Esophagus squamous epithelium (tissue), 5 donors: ENCODE results near the gene TEF. TPM values are rescaled to one million over a fixed set of nuclear protein-coding genes. Genes with fewer than 3 reads are reported as not detected.

ENCODE experiments used
- DNase-seq: peaks from one replicate; lab custom pipeline; 2025; lab: John Stamatoyannopoulos, UW
- H3K27ac ChIP-seq, 4 donors: fragments of 200-600 bp; sonication (generic); one replicate each; pipeline ENCODE4 v1.5.1; 2016 to 2019; ENCODE audit warnings: mild to moderate bottlenecking in 1 of 4
- H3K27me3 ChIP-seq, 4 donors: fragments of 200-600 bp; sonication (generic); 1 replicate in 3 of 4; 2 replicates in 1 of 4; pipeline versions ENCODE4 v1.5.1 to v1.6.0; 2017 to 2021; ENCODE audit warnings: antibody characterized with exemption in 1 of 4
- H3K36me3 ChIP-seq, 3 donors: fragments of 200-600 bp; sonication (generic); one replicate each; pipeline ENCODE4 v1.5.1; 2016 to 2019
- H3K4me1 ChIP-seq, 3 donors: fragments of 200-600 bp; sonication (generic); one replicate each; pipeline ENCODE4 v1.5.1; 2017 to 2019
- H3K4me3 ChIP-seq, 4 donors: fragments of 200-600 bp; sonication (generic); 1 replicate in 3 of 4; 2 replicates in 1 of 4; pipeline ENCODE4 v1.5.1; 2016 to 2019; ENCODE audit warnings: mild to moderate bottlenecking in 2 of 4, moderate library complexity in 1 of 4
- H3K9me3 ChIP-seq, 3 donors: fragments of 200-600 bp; sonication (generic); one replicate each; pipeline ENCODE4 v1.5.1; 2016 to 2019
- CTCF ChIP-seq, 6 experiments: fragments of 450-650 bp in 4 of 6; fragments of 200-600 bp in 2 of 6; sonication (generic) in 2 of 6; IDR thresholded peaks; one replicate each; pipeline ENCODE4 v1.5.1; 2016 to 2019; ENCODE audit warnings: antibody characterized with exemption in 6 of 6, mild to moderate bottlenecking in 4 of 6, moderate library complexity in 4 of 6
- POLR2A ChIP-seq, 4 donors: fragments of 450-650 bp; IDR thresholded peaks; one replicate each; pipeline ENCODE4 v1.6.1; 2017; ENCODE audit warnings: antibody characterized with exemption in 4 of 4, mild to moderate bottlenecking in 4 of 4, moderate library complexity in 3 of 4
- WGBS, 2 donors: methylation state at CpG; one replicate each; pipeline ENCODE4 v1.1.5; 2018; 5-methylcytosine and 5-hydroxymethylcytosine counted together
- intact Hi-C: fragments of 100-400 bp; cut with DNase I; formaldehyde crosslinking; loops from one replicate; pipeline ENCODE4 v1.15.0; 2022
- total RNA-seq, 4 donors: library from RNA; depleted of rRNA; stranded (reverse); fragments of >200 nt; gene quantifications; one replicate each; pipeline ENCODE4 v1.1.0, GENCODE V29; 2016
- donor health status: DM: yes; HTN: yes; CAD: no.

The TEF gene
- total RNA-seq, 4 donors from 2014 or later, result 3.0 to 17.4 (median 9.7) TPM

GRCh38 chr22:41367680-41368542 lies 13.8 kb upstream of the TEF start:
- no peaks in the 10 kb centered on the region for H3K36me3 ChIP-seq
- H3K27me3 ChIP-seq, result peaks cover 0 to 22% (median 0%) of the 10 kb centered on the region in 4 donors
- 25 to 40% methylated on average over 1 to 7 of the region's 18 CpGs for WGBS, 2 donors
- no peaks in the 10 kb centered on the region for H3K9me3 ChIP-seq
- H3K27ac ChIP-seq, result peak overlapping the region; percentile 41 to 83 (median 72)
- peaks cover 17 to 70% (median 27%) of the 10 kb centered on the region in 3 donors for H3K4me1 ChIP-seq
- intact Hi-C loops, result no loop called here
- DNase-seq, result no peak
- peak overlapping the region; percentile 22 to 63 (median 43) for H3K4me3 ChIP-seq
- no peak for TF ChIP-seq POLR2A (IDR thresholded peaks at IDR 0.05)

GRCh38 chr22:41368543-41369423 lies 13.0 kb upstream of the TEF start:
- no peaks in the 10 kb centered on the region for H3K36me3 ChIP-seq
- H3K4me3 ChIP-seq, result peak overlapping the region in 3 of 4 donors; percentile 41 to 63 (median 45)
- no peak for DNase-seq
- H3K27me3 ChIP-seq, result peaks cover 0 to 22% (median 0%) of the 10 kb centered on the region in 4 donors
- H3K9me3 ChIP-seq, result no peaks in the 10 kb centered on the region
- peak overlapping the region; percentile 11 to 83 (median 72) for H3K27ac ChIP-seq
- 42% methylated on average over 8 of the region's 19 CpGs; no CpG with 5 or more reads in 1 of the 2 donors for WGBS, 2 donors
- intact Hi-C loops, result no loop called here
- H3K4me1 ChIP-seq, result peaks cover 17 to 70% (median 27%) of the 10 kb centered on the region in 3 donors
- TF ChIP-seq POLR2A (IDR thresholded peaks at IDR 0.05) (no peak), CTCF (IDR thresholded peaks at IDR 0.05) (no peak)

- WGBS, 2 donors, result 38 to 41% methylated on average over 3 of the region's 3 CpGs
- TF ChIP-seq CTCF (IDR thresholded peaks at IDR 0.05) (no peak), POLR2A (IDR thresholded peaks at IDR 0.05) (no peak)
- Histone ChIP-seq H3K4me3 (peak overlapping the region in 1 of 4 donors; percentile 63), H3K9me3 (no peaks in the 10 kb centered on the region), H3K4me1 (peaks cover 17 to 70% (median 27%) of the 10 kb centered on the region in 3 donors), H3K27me3 (peaks cover 0 to 22% (median 0%) of the 10 kb centered on the region in 4 donors), H3K36me3 (no peaks in the 10 kb centered on the region), H3K27ac (peak overlapping the region; percentile 11 to 83 (median 72))
- DNase-seq, result no peak
- intact Hi-C loops, result no loop called here
Measured at GRCh38 chr22:41369424-41369745, 12.4 kb upstream of the TEF start.

GRCh38 chr22:41369837-41370236 lies 11.9 kb upstream of the TEF start:
- no peak for DNase-seq
- intact Hi-C loops, result no loop called here
- TF ChIP-seq CTCF (IDR thresholded peaks at IDR 0.05) (no peak), POLR2A (IDR thresholded peaks at IDR 0.05) (no peak)
- WGBS, 2 donors, result 84 to 85% methylated on average over 9 of the region's 9 CpGs
- H3K9me3 ChIP-seq, result no peaks in the 10 kb centered on the region
- no peaks in the 10 kb centered on the region for H3K36me3 ChIP-seq
- H3K4me1 ChIP-seq, result peaks cover 17 to 70% (median 27%) of the 10 kb centered on the region in 3 donors
- no peak overlapping the region for H3K27ac ChIP-seq
- no peak overlapping the region for H3K4me3 ChIP-seq
- peaks cover 0 to 22% (median 0%) of the 10 kb centered on the region in 4 donors for H3K27me3 ChIP-seq

- WGBS, 2 donors, result 24 to 38% methylated on average over 6 of the region's 6 CpGs
- intact Hi-C loops, result no loop called here
- DNase-seq, result no peak
- no peaks in the 10 kb centered on the region for H3K9me3 ChIP-seq
- H3K36me3 ChIP-seq, result no peaks in the 10 kb centered on the region
- peak overlapping the region in 3 of 4 donors; percentile 61 to 69 (median 62) for H3K27ac ChIP-seq
- H3K27me3 ChIP-seq, result no peaks in the 10 kb centered on the region
- TF ChIP-seq CTCF (IDR thresholded peaks at IDR 0.05) (no peak), POLR2A (IDR thresholded peaks at IDR 0.05) (no peak)
- H3K4me3 ChIP-seq, result no peak overlapping the region
- H3K4me1 ChIP-seq, result peaks cover 4 to 52% (median 19%) of the 10 kb centered on the region in 3 donors
Measured at GRCh38 chr22:41377846-41378245, 3.9 kb upstream of the TEF start.
